ENCODE measurements around the gene UPF2.
"Not testable (repeated sequence)": the region's sequence is repeated elsewhere in the genome, so short reads cannot be mapped to it uniquely, and the experiment has no call there.

The UPF2 gene

GRCh38 chr10:12041766-12042408 is 722 bp downstream of the UPF2 start:
- peak; percentile 72 for DNase-seq

DNA sequence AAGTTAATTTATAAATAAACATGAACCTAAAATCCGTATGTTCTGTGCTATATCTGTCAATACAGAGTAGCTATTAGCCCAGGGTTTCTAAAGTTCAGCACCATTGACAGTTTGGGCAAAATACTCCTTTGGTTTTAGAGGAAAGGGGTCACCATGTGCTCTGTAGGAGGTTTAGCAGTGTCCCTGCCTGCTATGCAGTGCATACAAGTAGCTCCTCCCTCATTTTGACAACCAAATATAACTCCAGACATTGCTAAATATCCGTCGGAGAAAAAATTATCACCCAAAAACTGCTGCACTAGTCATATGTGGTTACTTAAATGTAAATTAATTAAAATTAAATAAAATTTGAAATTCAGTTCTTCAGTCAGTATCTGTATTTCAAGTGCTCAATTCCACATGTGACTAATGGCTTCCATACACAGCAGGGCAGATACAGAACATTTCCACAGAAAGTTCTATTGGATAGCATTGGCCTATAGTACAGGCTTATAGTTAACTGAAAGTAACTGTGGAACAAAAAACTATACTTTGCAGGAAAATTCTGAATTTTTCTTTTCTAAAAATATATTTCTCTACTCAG is 6.4 kb downstream of the UPF2 start:
- no peak for DNase-seq

GRCh38 chr10:12031404-12031803 is 11.2 kb downstream of the UPF2 start:
- DNase-seq, result no peak

- no peak for DNase-seq
These were observed 15.1 kb downstream of the UPF2 start for GRCh38 chr10:12027539-12027938.

DNA sequence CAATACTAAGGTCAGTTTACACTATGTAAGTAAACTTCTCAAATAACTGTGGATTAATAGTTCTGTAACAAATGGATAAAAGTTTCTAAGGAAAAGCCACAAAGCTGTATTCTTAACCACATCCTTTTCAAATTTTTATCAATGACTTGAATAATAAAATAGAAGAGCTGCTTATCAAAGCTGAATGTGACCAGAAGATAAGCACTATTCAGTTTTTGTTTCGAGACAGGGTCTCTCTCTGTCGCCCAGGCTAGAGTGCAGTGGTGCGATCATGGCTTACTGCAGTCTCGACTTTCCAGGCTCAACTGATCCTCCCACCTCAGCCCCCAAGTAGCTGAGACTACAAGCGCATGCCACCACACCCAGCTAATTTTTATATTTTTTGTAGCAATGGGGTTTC is 17.0 kb downstream of the UPF2 start:
- no peak for DNase-seq

DNA sequence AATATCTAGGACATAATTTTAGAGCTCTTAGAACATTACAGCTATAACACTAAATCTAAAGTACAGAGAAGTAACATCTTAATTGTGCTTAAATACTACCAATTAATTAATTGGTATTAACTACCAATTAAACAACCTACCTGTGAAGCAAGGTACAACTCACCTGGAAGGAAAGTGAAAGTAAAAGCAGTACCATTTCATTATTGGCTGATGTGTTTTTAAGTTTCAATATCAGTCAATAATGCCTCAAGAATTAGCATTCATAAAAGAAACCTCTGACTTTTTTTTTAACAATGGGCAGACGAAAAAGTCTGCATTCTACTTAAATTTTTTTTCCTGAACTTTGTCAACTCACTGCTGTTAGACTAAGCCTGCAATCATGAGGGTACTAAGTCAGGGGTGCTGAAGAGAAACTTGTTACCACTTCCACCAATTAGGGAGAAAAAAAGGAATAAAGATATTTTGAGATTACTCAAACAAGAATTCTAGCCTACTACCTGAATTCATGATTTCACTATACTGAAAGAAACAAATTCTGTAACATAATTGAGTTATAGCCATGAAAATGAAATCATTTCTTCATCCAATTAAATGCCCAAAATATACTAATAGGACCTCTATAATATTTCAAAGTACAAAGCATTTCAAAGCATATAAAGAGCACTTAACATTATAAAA is 19.9 kb downstream of the UPF2 start:
- DNase-seq, result no peak

- no peak for DNase-seq
These were observed 22.0 kb downstream of the UPF2 start for GRCh38 chr10:12020574-12020973.

DNA sequence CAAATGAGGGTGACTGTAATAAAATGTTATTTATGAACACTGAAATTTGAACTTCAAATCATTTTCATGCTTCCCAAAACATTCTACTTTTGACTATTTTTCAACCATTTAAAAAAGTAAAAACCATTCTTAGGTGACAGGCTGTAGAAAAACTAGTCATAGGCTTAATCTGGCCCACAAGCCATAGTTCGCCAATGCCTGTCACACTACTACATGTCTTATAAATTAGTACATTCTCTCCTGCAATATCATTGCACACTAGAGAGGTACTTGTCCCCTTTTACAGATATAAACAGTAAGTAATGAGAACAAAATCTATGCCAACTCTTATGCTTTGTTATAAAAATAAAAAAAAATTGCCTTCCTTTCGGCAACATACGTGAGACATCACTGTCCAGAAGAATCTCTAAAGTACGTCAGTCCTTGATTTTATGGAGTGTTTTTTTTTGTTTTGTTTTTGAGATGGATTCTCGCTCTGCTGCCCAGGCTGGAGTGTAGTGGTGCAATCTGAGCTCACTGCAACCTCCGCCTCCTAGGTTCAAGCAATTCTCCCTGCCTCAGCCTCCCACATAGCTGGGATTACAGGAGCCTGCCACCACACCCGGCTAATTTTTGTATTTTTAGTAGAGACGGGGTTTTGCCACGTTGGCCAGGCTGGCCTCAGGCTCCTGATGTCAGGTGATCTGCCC is 23.2 kb downstream of the UPF2 start:
- no peak for DNase-seq

- DNase-seq, result no peak
These were observed 23.9 kb downstream of the UPF2 start for GRCh38 chr10:12018438-12019282.

DNA sequence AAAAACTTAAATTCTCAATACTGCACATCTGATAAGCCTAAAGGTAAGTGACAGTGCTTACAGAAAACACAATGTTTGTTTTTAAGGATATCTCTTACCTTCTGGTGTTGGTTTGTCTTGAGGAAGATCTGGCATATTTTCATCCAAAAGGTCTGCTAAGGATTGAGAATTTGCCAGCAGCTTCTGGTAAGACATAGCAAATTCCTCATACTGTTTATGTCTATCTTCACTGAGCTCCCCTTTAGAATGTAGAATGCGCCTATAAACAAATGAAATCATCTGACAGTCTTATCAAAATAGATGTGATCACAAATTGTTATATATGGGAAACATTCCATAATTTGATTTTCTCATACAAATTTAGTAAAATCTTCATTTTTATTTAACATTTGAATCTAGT is 28.7 kb downstream of the UPF2 start:
- DNase-seq, result no peak

- DNase-seq, result not testable (repeated sequence)
These were observed 29.2 kb downstream of the UPF2 start for GRCh38 chr10:12013391-12013790.

- DNase-seq, result no peak
These were observed 32.3 kb downstream of the UPF2 start for GRCh38 chr10:12010353-12010752.

- not testable (repeated sequence) for DNase-seq
These were observed 33.8 kb downstream of the UPF2 start for GRCh38 chr10:12008842-12009241.

GRCh38 chr10:12006671-12007070 is 35.9 kb downstream of the UPF2 start:
- no peak for DNase-seq

- no peak for DNase-seq
These were observed 48.7 kb downstream of the UPF2 start for GRCh38 chr10:11993834-11994468.

GRCh38 chr10:11988924-11989323 is 53.7 kb downstream of the UPF2 start:
- DNase-seq, result no peak

- DNase-seq, result peak; percentile 89
These were observed 55.9 kb downstream of the UPF2 start for GRCh38 chr10:11986593-11987216.

GRCh38 chr10:11982253-11982652 is 60.4 kb downstream of the UPF2 start:
- no peak for DNase-seq

DNA sequence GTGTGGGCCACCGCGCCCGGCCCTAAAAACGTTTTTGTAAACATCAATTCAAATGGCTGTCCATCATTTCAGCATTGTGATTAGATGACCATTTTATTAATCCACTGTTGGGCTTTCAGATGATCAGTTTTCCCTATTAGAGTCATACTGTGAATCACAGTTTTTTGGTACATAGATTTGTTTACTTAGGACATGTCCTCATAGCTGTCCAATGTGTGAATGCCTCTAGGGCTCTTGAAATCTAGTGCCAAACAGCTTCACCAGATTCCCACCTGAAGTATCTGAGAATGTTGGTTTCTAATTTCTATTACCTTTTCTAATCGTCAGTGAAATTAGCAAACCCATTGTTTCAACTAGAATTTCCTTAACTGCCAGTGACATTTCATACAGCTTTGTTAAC is 66.8 kb downstream of the UPF2 start:
- DNase-seq, result no peak

- not testable (repeated sequence) for DNase-seq
These were observed 70.1 kb downstream of the UPF2 start for GRCh38 chr10:11972523-11972922.

DNA sequence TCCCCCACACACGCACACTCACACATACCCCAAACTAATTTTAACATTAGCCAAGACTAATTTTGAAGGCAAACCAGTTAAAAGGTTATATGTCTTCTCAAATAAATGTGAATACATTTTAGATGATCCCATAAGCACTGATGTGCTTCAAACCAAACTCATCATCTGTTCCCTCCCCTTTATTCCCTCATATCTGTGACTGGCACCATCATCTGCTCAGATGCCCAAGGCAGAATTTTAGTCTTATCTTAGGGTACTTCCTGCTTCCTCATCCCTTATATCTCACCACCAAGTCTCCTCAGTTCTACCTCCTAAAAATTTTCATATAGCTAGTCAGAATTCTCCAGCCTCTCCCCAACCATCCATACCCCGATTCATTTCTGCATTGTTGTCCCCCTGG is 80.4 kb downstream of the UPF2 start:
- no peak for DNase-seq

- DNase-seq, result no peak
These were observed 80.8 kb downstream of the UPF2 start for GRCh38 chr10:11961771-11962170.
